Psoas muscle (tissue), 8 donors: ENCODE results near the gene NDUFAF8. TPM values are rescaled to one million over a fixed set of nuclear protein-coding genes. Genes with fewer than 3 reads are reported as not detected.

Source experiments
- ATAC-seq, 4 donors: fragments of 200-7000 bp; cut with Tn5 transposase; one replicate each; pipeline ENCODE4 v1.9.1; 2020; ENCODE audit warnings: moderate library complexity in 3 of 4, mild to moderate bottlenecking in 2 of 4
- DNase-seq, 2 donors: peaks; one replicate each; pipeline ENCODE4 v3.0.0-alpha.2; 2020
- H3K27ac ChIP-seq: fragments of 200-600 bp; one replicate; pipeline ENCODE4 v1.8.0; 2022
- H3K27me3 ChIP-seq, 3 donors: fragments of 200-600 bp in 1 of 3; one replicate each; pipeline versions ENCODE4 v1.6.1 to v1.8.0; 2013 to 2022; ENCODE audit warnings: low read length in 2 of 3, mild to moderate bottlenecking in 2 of 3, moderate library complexity in 1 of 3; ENCODE audit not compliant: insufficient read depth in 3 of 3
- H3K36me3 ChIP-seq, 2 donors: fragments of 200-600 bp in 1 of 2; one replicate each; pipeline versions ENCODE4 v1.6.1 to v1.8.0; 2013 to 2022; ENCODE audit warnings: low read depth in 1 of 2, mild to moderate bottlenecking in 1 of 2, moderate library complexity in 1 of 2; ENCODE audit not compliant: insufficient read depth in 1 of 2
- H3K4me1 ChIP-seq: fragments of 200-600 bp; one replicate; pipeline ENCODE4 v1.8.0; 2022
- H3K4me3 ChIP-seq: fragments of 200-600 bp; one replicate; pipeline ENCODE4 v1.8.0; 2022; ENCODE audit warnings: mild to moderate bottlenecking
- H3K9me3 ChIP-seq: fragments of 200-600 bp; one replicate; pipeline ENCODE4 v1.8.0; 2022
- WGBS, 3 donors: extraction: QIAGEN DNeasy Blood & Tissue Kit; methylation state at CpG; one replicate each; pipeline versions ENCODE4 v1.1.6 to v1.1.7; 2013; 5-methylcytosine and 5-hydroxymethylcytosine counted together
- intact Hi-C, 2 donors: fragments of 100-400 bp; cut with DNase I; formaldehyde crosslinking; loops; one replicate each; pipeline versions ENCODE4 v1.11.0 to v1.14.2; 2022
- polyA plus RNA-seq, 3 donors: library from polyadenylated mRNA; stranded (reverse); fragments of 200-250 nt; gene quantifications; one replicate each; pipeline ENCODE4 v1.2.3, GENCODE V29; 2013
- total RNA-seq, 4 donors: library from RNA; stranded (reverse); fragmentation: NEBNext Ultra II Directional in 2 of 4; extraction: Animal tissue kit (Norgen Biotek cat#: 25700) in 2 of 4; gene quantifications; one replicate each; pipeline versions ENCODE4 v1.2.1 to v1.2.4, GENCODE V29; 2021 to 2023
- TF ChIP-seq, protein P1 (sequence below): fragments of 200-600 bp; IDR thresholded peaks from one replicate; pipeline ENCODE4 v1.8.0; 2022; ENCODE audit warnings: antibody characterized with exemption
- donor health status: healthy with polysubstance abuse.
- donor health status: DM: no; HTN: no; CAD: no; lungs with moderate emphysema.
- donor health status: Bipolar disorder and iron deficiency.
- donor health status: healthy.
- donor health status: DM: yes; HTN: yes; CAD: no.
- donor health status: DM: no; HTN: no; CAD: no.
- donor health status: DM: no; HTN: no; CAD: no.
- donor health status: DM: yes; HTN: yes; CAD: no.

The NDUFAF8 gene
- total and polyA plus RNA-seq, 7 donors: 42.4 to 63.8 (median 54.9) TPM

DNA sequence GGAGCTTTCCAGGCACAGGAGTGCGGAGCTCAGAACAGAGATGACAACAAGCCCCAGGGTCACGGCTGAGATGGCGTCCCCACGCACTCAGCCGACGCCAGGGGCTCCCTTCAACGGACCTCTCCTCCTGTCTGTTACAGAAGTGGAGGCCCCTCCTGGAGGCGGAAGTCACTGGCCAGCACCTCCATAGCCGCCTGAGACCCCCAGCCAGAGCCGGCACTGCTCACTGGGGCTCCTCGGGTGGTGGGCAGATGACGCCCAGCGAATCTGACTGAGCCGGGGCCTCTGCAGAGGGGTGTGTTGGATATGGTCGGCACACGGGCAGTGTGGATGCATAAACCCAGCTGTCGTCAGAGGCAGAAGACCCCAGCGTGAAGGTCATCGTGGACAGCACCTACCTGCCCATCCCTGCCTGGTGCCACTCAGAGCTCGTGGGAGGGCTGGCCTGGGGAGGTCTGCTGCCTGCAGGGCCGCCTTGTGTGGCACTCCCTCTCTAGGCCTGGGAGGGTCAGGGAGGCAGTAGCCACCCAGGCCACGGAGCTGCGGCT lies 20.0 kb downstream of the NDUFAF8 start:
- ATAC-seq (no peak), DNase-seq (no peak)
- Histone ChIP-seq H3K27me3 (no peaks in the 10 kb centered on the region), H3K4me1 (peaks cover 18% of the 10 kb centered on the region), H3K9me3 (no peaks in the 10 kb centered on the region), H3K27ac (no peak overlapping the region), H3K36me3 (peaks cover 0 to 56% of the 10 kb centered on the region in 2 donors), H3K4me3 (no peak overlapping the region)
- WGBS, 3 donors: 90 to 93% (median 91%) methylated on average over 22 to 23 of the region's 23 CpGs
- TF ChIP-seq, protein P1, sequence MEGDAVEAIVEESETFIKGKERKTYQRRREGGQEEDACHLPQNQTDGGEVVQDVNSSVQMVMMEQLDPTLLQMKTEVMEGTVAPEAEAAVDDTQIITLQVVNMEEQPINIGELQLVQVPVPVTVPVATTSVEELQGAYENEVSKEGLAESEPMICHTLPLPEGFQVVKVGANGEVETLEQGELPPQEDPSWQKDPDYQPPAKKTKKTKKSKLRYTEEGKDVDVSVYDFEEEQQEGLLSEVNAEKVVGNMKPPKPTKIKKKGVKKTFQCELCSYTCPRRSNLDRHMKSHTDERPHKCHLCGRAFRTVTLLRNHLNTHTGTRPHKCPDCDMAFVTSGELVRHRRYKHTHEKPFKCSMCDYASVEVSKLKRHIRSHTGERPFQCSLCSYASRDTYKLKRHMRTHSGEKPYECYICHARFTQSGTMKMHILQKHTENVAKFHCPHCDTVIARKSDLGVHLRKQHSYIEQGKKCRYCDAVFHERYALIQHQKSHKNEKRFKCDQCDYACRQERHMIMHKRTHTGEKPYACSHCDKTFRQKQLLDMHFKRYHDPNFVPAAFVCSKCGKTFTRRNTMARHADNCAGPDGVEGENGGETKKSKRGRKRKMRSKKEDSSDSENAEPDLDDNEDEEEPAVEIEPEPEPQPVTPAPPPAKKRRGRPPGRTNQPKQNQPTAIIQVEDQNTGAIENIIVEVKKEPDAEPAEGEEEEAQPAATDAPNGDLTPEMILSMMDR: no peak
- intact Hi-C loops: loop anchor here (5.0 kb wide), 2 partner anchors 33 to 223 kb away; no protein-coding TSS in a partner anchor

DNA sequence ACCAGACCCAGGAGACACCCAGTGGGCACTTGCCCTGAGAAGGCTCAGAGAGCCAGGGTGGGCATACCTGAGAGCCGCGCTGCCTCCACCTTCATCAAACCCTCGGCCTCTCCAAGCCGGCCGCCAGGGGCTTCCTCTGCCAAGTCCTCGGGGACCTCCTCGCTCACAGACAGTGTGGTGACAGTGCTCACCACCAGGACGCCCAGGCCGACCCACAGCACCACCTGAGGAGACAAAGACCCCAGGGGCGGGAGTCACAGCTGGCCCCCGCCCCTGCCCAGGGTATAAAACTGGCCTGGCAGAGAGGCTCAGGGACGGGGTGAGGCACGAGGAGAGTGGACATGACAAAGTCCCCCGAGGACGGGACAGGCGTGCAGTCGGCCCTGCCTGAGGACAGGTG lies 21.1 kb downstream of the NDUFAF8 start:
- H3K4me3 ChIP-seq: no peak overlapping the region
- intact Hi-C loops: no loop called here
- H3K36me3 ChIP-seq: peaks cover 0 to 63% of the 10 kb centered on the region in 2 donors
- peaks cover 9% of the 10 kb centered on the region for H3K4me1 ChIP-seq
- H3K9me3 ChIP-seq: no peaks in the 10 kb centered on the region
- DNase-seq (no peak), ATAC-seq (no peak)
- TF ChIP-seq, protein P1: no peak
- 88 to 92% (median 91%) methylated on average over 15 to 17 of the region's 17 CpGs for WGBS, 3 donors
- no peaks in the 10 kb centered on the region for H3K27me3 ChIP-seq
- no peak overlapping the region for H3K27ac ChIP-seq

- TF ChIP-seq, protein P1: no peak
- intact Hi-C loops: no loop called here
- peaks cover 5% of the 10 kb centered on the region for H3K4me1 ChIP-seq
- H3K27me3 ChIP-seq: no peaks in the 10 kb centered on the region
- H3K9me3 ChIP-seq: no peaks in the 10 kb centered on the region
- H3K27ac ChIP-seq: no peak overlapping the region
- no peak overlapping the region for H3K4me3 ChIP-seq
- no peak for ATAC-seq
- DNase-seq: no peak
- WGBS, 3 donors: 89 to 92% (median 89%) methylated on average over 18 to 19 of the region's 19 CpGs
- peaks cover 0 to 68% of the 10 kb centered on the region in 2 donors for H3K36me3 ChIP-seq
Measured at GRCh38 chr17:81260641-81261040, 21.5 kb downstream of the NDUFAF8 start.

GRCh38 chr17:81261096-81261495 lies 22.0 kb downstream of the NDUFAF8 start:
- intact Hi-C loops: no loop called here
- Histone ChIP-seq H3K4me1 (peaks cover under 1% of the 10 kb centered on the region), H3K27me3 (no peaks in the 10 kb centered on the region), H3K9me3 (no peaks in the 10 kb centered on the region), H3K36me3 (peaks cover 0 to 72% of the 10 kb centered on the region in 2 donors), H3K4me3 (no peak overlapping the region), H3K27ac (no peak overlapping the region)
- WGBS, 3 donors: 92 to 94% (median 94%) methylated on average over 18 of the region's 18 CpGs
- ATAC-seq (no peak), DNase-seq (no peak)
- TF ChIP-seq, protein P1: no peak
